ENCODE data around the gene PPP1R8. TPM values are rescaled to one million over a fixed set of nuclear protein-coding genes. Genes with fewer than 3 reads are reported as not detected.
"Not testable (repeated sequence)": the region's sequence is repeated elsewhere in the genome, so short reads cannot be mapped to it uniquely, and the experiment has no call there.

Gene PPP1R8
- total RNA-seq, 1 experiment from 2014 or later, result 44.6 TPM

DNA sequence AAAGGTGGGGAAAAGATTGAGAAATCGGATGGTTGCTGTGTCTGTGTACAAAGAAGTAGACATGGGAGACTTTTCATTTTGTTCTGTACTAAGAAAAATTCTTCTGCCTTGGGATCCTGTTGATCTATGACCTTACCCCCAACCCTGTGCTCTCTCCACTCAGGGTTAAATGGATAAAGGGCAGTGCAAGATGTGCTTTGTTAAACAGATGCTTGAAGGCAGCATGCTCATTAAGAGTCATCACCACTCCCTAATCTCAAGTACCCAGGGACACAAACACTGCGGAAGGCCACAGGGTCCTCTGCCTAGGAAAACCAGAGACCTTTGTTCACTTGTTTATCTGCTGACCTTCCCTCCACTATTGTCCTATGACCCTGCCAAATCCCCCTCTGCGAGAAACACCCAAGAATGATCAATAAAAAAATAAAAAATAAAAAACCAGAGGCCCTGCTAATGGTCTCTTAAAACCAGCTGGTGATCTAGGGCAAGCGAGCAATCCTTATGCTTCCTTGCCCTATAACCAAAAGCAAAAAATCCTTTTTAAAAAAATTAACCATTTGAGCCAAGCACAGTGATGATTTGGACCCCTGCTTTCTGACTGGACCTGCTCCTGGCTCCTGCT lies 1.1 kb upstream of the PPP1R8 start:
- in situ Hi-C loops (cut with HindIII; ENCODE audit: low pct_unique_long_range_greater_than_20kb, low sequenced_read_pairs); DNase-seq (ENCODE audit: low read depth): not testable (repeated sequence)

DNA sequence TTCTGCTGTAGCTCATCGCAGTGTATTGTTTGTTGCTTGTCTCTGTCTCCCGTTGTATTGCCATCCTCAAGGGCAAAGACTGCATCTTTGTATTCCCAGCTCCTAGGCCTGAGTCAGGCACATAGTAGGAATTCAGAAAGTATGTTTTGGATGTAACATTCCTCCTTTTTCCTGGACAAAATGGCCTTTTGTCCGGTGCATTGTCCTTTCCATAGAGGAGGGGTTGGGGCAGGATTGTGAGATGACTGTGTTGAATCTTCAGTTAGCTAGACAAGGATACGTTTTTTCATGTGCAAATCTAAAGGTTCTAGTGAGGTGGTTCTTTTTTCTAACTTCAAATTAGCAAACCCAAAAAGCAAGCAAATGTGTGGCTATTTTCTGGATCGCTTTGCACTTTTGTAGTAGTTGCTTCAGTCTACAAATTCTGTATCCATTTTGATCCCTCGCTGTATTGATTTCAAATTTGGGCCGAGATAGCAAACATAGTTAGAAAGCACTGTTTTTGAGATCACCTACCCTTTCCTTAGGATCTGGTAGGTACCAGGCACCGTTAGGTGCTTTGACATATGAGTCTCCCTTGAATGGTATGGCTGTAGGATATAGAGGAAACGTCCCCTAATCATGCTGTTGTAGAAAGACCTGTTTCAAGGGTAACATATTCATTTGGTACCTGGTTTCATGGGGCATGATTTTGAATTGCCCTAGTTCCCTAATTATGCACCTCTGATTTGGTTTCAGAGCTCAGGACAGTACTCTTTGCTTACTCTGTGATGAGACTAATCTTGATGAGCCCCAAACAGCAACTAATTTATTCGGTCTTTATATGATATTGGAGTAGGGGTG lies 1.2 kb downstream of the PPP1R8 start:
- no peak for DNase-seq (ENCODE audit: low read depth)
- in situ Hi-C loops (cut with HindIII; ENCODE audit: low pct_unique_long_range_greater_than_20kb, low sequenced_read_pairs), result no loop called here

DNA sequence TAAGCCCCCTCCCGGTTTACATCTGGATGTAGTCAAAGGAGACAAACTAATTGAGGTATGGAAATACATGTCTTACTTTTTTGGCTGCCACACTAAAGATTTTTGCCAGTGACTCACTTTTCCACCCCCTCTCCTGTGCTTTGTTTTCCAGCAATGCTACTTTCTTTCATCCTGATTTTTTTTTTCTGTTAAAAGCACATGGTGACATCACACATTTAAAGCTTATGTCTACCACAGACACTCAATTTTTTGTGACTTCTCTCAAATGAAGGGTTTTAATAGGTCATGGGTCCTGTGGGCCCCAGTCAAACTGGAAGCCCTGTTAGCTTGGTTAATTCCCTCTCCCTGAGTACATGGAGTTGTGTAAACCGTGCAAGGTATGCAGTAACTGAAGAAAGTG lies 2.2 kb downstream of the PPP1R8 start:
- in situ Hi-C loops (cut with HindIII; ENCODE audit: low pct_unique_long_range_greater_than_20kb, low sequenced_read_pairs), result no loop called here
- no peak for DNase-seq (ENCODE audit: low read depth)

DNA sequence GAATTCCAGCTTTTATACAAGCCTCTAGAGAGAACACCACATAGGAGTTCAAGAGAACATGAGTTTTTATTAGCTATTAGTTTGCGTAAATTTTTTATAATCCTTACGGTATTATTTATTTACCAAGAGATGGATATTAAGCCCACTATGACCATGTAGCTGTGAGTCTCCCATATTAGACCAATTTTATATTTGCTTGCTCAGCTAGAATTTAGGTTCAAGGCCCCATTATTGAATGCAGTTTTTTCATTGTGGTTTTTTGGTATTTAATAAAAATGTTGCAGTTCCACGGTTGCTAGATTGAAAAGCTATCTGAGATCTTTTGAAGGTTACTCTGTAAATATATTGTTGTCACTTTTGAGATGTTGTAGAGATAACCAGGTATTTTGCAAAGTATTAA lies 2.9 kb downstream of the PPP1R8 start:
- in situ Hi-C loops (cut with HindIII; ENCODE audit: low pct_unique_long_range_greater_than_20kb, low sequenced_read_pairs), result no loop called here
- no peak for DNase-seq (ENCODE audit: low read depth)

DNA sequence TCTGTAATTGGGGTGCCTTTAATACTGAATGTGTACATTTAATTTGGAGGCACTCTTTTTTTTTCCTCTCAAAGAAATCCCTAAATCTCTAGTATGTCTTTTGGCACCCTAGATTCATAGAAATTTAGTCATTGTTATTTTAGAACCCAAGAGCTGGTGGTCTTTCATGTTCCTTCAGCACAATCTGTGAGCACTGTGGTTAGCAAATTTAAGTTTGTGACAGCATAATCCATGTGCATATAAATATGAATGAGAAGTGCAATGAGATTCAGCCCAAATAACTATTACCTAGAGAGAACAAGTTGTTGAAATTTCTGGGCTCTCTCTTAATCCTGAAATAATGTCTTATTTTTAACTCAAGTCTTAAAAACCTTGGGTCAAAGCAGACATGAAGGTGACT lies 4.5 kb downstream of the PPP1R8 start:
- in situ Hi-C loops (cut with HindIII; ENCODE audit: low pct_unique_long_range_greater_than_20kb, low sequenced_read_pairs), result no loop called here
- DNase-seq (ENCODE audit: low read depth), result no peak

DNA sequence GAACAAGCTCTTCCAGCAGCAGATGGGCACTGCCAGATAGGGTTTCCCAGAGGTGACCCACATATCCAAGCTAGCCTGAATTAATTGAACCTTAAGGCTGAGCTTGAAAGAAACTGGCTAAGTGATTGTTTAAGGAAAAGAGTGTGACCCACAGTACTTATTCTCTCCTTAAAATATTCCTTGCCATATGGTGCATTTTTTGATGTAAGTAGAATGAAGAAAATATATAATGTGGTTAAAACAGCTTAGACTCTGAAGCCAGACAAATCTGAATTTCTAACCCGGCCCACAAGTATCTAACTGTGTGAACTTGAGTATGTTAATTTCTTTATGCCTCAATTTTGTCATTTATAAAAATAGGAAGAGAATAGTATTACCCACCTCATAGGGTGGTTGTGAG lies 4.9 kb downstream of the PPP1R8 start:
- no peak for DNase-seq (ENCODE audit: low read depth)
- in situ Hi-C loops (cut with HindIII; ENCODE audit: low pct_unique_long_range_greater_than_20kb, low sequenced_read_pairs), result no loop called here

DNA sequence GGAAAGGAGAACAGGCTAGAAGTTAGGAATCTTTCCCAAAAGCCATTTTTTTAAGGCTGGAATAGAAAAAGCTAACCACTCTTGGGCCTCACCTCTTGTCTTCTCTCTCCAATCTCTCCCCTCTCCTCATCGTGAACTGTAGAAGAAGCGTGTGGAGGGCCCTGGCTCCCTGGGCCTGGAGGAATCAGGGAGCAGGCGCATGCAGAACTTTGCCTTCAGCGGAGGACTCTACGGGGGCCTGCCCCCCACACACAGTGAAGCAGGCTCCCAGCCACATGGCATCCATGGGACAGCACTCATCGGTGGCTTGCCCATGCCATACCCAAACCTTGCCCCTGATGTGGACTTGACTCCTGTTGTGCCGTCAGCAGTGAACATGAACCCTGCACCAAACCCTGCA lies 19.4 kb downstream of the PPP1R8 start:
- in situ Hi-C loops (cut with HindIII; ENCODE audit: low pct_unique_long_range_greater_than_20kb, low sequenced_read_pairs), result no loop called here
- DNase-seq (ENCODE audit: low read depth), result no peak

DNA sequence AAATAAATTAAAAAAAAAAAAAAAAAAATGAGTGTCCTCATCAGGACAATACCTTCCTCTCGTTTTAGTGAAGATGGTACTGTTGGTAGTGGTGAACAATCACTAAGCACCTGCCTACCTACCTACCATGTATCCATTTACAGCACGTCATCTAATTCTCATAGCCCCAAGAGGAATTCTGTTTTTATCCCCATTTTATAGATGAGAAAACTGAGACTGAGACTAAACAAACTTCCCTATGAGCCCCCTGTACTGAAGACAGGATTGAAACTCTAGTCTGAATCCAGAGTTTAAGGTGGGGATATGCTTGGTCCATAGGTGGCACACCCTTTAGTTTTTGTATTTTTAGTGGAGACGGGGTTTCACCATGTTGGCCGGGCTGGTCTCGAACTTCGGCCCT lies 24.5 kb downstream of the PPP1R8 start:
- no peak for DNase-seq (ENCODE audit: low read depth)
- in situ Hi-C loops (cut with HindIII; ENCODE audit: low pct_unique_long_range_greater_than_20kb, low sequenced_read_pairs), result no loop called here

DNA sequence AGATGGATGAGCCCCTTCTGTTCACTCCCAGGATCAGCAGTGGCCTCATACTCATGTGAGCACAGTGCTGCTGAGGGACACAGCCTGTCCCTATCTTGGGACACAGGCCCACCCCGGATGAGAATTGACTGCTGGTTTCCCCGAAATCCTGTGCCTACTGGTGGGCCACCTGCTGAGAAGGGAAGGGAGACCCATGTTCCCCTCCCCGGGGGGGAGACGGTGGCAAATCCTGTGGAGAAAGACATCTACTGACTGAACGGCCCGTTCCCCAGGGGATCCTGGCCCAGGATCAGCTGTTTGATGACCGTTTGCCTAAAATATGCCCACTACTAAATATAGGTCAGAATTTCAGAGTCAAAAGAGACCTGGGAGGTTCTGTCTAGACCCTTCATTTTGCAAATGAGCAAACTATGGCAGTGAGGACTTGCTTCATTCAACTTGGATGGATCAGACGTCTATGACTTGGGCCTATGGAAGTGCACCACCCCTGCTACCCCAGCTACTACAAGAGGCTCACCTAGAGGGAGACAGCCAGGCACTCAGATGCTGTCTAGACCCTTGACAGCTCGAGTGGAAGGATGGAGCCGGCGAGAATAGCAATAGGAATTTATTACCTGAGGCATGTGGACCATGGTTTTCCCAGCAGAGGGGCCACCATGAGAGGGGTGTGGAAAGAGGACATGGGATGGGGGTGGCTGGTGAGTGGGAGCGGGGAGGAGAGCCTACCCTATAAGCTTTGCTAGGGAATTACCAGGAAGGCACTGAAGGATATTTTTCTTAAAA lies 26.2 kb downstream of the PPP1R8 start:
- in situ Hi-C loops (cut with HindIII; ENCODE audit: low pct_unique_long_range_greater_than_20kb, low sequenced_read_pairs), result no loop called here
- no peak for DNase-seq (ENCODE audit: low read depth)

DNA sequence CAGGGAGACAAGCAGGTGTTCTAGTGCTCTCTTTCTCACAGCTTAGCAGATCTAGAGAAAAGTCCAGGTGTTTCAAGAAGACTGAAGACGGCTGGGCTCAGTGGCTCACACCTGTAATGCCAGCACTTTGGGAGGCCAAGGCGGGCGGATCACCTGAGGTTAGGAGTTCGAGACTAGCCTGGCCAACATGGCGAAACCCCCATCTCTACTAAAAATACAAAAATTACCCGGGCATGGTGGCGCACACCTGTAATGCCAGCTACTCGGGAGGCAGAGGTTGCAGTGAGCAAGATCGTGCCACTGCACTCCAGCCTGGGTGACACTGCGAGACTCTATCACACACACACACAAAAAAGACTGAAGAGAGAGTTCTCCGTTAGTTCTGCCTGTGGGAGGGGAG lies 27.0 kb downstream of the PPP1R8 start:
- DNase-seq (ENCODE audit: low read depth); in situ Hi-C loops (cut with HindIII; ENCODE audit: low pct_unique_long_range_greater_than_20kb, low sequenced_read_pairs): not testable (repeated sequence)

DNA sequence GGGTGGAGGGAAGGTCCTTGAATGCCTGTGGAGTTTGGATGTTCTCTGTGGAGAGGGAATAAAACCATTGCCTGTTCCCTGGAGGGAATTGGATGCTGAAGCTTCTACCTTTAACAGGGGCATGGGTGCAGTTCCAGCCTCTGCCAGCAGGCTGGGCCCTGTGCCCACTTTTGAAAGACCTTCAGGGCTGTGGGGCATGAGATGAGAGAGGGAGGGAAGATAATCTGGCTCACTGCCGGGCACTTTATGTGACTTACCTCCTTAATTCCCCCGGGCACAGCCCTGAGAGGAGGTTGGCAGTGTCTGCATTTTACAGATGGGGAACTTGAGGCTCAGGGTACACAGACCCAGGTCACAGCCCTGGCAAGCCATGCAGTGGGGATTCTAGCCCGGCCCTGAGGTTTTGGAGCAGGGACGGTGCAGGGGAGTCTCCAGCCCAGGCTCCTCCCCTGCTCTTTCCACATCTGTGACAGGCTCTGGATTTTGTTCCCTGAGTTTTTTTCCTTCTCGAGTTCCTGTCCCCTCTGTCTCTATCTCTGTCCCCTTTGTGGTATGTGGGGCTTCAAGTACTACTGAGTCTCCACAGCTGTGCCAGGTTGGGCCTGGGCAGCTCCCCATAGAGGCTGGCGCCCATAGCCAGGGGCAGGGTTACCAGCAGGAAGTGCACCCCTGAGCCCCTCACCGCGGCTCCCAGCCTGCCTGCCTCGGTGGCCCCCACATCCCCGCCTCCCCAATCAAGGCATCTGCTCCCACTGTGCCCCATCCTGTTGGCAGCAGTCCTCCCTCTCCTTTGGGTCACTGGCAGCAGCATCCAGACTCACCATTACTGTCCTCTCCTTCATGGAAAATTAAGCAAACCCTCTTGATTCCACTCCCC lies 27.7 kb downstream of the PPP1R8 start:
- in situ Hi-C loops (cut with HindIII; ENCODE audit: low pct_unique_long_range_greater_than_20kb, low sequenced_read_pairs), result no loop called here
- peak; percentile 70 for DNase-seq (ENCODE audit: low read depth)

DNA sequence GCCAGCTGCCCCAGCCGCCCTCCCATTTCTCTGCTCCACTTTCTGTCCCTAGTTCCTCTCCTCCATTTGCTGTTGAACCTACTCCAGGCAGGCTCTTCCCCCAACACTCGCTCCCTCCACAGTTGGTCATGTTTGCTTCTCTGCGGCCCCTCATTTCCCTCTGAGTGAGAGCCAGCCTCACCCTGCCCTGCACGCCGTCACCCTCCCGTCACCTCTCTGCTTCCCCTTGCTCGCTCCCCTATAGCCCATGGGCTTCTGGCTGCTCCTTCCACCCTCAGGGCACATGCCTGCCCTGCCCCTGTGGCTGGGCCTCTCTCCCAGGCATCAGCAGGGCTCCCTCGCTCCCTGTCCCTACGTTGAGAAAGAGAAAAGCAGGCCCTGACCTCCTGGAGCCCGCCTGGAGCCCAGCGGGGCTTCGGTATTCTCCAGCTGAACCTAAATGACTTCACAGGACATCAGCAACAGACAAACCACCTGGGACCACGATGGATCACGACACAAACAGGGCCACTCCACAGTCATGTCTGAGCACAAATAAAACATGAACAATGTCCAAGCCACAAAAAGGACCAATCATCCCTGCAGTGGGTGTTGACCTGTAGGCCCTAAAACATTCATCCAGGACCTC lies 28.5 kb downstream of the PPP1R8 start:
- no peak for DNase-seq (ENCODE audit: low read depth)
- in situ Hi-C loops (cut with HindIII; ENCODE audit: low pct_unique_long_range_greater_than_20kb, low sequenced_read_pairs), result no loop called here

DNA sequence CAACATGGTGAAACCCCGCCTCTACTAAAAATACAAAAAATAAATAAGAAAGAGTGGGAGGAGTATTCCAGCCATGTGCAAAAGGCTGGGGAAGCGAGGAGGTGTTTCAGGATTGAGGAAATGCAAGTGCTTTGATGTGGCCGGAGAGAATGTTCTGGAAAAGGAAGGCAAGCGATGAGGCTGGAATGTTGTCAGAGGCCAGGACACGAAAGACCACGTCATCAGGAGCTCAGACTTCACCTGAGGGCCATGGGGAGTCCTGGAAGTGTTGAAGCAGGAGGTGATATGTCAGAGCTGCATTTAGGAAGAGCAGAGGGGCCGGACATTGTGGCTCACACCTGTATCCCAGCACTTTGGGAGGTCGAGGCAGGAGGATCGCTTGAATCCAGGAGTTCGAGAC lies 30.9 kb downstream of the PPP1R8 start:
- no peak for DNase-seq (ENCODE audit: low read depth)
- in situ Hi-C loops (cut with HindIII; ENCODE audit: low pct_unique_long_range_greater_than_20kb, low sequenced_read_pairs), result no loop called here

DNA sequence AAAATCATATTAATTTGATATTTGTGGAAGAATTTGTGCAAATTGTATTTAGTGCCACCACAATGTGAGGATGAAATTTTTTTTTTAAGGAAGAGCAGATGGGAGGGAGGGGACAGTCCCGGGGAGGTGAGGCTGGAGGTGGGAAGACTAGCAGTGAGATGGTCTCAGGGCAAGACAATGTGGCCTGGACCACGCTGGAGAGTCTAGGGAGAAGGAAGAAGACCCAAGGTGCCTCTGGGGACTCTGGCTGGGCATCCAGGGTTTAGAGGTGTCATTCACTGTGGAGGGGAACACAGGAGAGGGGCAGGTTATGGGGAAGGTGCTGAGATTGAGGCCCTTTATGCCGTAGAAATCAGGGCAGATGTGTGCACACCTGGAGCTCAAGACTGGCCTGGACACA lies 31.4 kb downstream of the PPP1R8 start:
- in situ Hi-C loops (cut with HindIII; ENCODE audit: low pct_unique_long_range_greater_than_20kb, low sequenced_read_pairs), result no loop called here
- no peak for DNase-seq (ENCODE audit: low read depth)

DNA sequence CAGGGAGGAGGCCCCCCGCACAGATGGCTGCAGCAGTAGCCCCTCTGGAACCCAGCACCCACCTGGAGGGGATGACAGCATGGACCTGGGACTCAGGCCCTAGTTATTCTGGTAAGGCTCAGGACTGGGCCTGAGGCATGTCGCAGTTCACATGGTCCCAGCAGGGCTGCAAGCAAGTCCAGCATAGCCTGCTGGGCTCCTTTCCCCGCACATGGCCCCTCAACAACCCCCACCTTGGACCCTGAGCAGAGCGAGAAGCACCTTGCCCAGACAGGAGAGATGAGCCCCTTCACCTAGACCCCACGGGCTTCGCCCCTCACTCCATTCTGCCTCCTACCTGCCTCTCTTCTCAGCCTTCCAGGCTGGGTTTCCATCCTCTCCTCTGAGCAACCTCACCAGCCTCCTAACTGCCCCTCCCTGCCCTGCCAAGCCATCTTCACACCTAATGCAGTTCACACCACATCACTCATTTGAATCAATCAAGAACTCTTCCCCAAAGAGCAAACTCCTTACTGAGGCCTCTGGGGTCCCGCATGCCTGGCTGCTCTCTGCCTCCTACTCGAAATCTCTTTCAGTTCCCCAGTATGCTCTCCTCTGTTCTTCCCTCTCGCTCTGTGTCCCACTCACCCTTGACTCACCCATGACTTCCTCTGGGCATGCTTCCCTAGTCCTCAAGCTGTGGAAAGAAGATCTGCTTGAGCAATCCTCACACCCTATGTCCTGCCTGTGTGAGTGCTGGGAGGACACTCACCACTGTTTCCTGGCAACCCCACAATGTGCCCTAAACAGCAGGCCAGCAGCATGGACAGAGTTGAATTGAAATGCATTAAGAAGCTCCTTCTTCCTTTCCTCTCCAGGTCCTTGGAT lies 32.3 kb downstream of the PPP1R8 start:
- in situ Hi-C loops (cut with HindIII; ENCODE audit: low pct_unique_long_range_greater_than_20kb, low sequenced_read_pairs), result no loop called here
- DNase-seq (ENCODE audit: low read depth), result peak; percentile 86

DNA sequence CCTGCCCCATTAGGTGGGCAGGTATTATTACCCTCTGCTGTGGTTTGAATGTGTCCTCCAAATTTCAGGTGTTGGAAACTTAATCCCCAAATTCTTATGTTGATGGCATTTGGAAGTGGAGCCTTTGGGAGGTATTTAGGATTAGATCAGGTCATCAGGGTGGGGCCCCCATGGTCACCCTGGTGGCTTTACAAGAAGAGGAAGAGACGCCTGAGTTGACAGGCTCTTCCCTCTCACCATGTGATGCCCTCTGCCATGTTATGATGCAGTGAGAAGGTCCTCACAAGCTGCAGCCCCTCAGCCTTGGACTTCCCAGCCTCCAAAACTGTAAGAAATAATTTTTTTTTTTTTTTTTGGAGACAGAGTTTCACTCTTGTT lies 32.9 kb downstream of the PPP1R8 start:
- in situ Hi-C loops (cut with HindIII; ENCODE audit: low pct_unique_long_range_greater_than_20kb, low sequenced_read_pairs), result no loop called here
- no peak for DNase-seq (ENCODE audit: low read depth)

DNA sequence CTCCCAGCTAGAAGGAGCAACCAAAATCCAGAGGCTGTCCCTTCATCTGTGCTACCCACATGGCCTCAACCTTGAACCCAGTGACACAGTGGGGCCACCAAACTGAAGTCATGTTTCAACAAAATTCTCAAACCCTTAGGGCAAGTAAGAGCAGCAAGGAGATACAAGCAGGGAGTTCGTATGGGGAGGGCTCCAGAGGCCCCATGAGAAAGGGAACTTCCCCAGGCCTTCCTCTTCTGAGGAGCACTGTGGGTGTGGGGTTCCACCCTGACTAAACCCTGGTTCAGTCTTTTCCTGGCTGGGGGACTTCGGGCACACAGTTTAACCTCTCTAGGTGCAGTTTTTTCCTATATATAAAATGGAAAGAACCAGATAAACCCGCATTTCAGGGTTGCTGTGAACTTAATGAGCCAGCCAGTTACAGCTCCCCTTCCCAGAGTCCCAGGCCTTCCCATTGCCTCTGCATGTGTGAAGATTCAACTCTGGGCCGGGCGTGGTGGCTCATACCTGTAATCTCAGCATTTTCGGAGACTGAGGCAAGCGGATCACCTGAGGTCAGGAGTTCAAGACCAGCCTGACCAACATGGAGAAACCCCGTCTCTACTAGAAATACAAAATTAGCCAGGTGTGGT lies 33.8 kb downstream of the PPP1R8 start:
- no peak for DNase-seq (ENCODE audit: low read depth)
- in situ Hi-C loops (cut with HindIII; ENCODE audit: low pct_unique_long_range_greater_than_20kb, low sequenced_read_pairs), result no loop called here

Data from Caki2 (cell line).